Heart left ventricle (tissue), 16 donors: ENCODE results near the gene ZMIZ1. TPM values are rescaled to one million over a fixed set of nuclear protein-coding genes. Genes with fewer than 3 reads are reported as not detected.

Experiments used
- ATAC-seq, 4 donors: fragments of 200-7000 bp; cut with Tn5 transposase; one replicate each; pipeline ENCODE4 v1.9.1; 2020 to 2022; ENCODE audit warnings: moderate library complexity in 4 of 4, mild to moderate bottlenecking in 3 of 4, moderate number of reproducible peaks in 1 of 4
- DNase-seq, 5 donors: peaks; one replicate each; pipeline ENCODE4 v3.0.0-alpha.2; 2020
- H3K27ac ChIP-seq, 12 donors: fragments of 200-600 bp; sonication (generic) in 4 of 12; one replicate each; pipeline versions ENCODE4 v1.5.0 to v1.8.0; 2016 to 2022; ENCODE audit warnings: mild to moderate bottlenecking in 2 of 12
- H3K27me3 ChIP-seq, 9 donors: fragments of 200-600 bp; sonication (generic) in 2 of 9; one replicate each; pipeline versions ENCODE4 v1.5.1 to v1.8.0; 2016 to 2022; ENCODE audit warnings: mild to moderate bottlenecking in 3 of 9
- H3K36me3 ChIP-seq, 9 donors: fragments of 200-600 bp; sonication (generic) in 2 of 9; one replicate each; pipeline versions ENCODE4 v1.5.0 to v1.8.0; 2018 to 2022; ENCODE audit warnings: mild to moderate bottlenecking in 2 of 9
- H3K4me1 ChIP-seq, 12 donors: fragments of 200-600 bp; sonication (generic) in 4 of 12; one replicate each; pipeline versions ENCODE4 v1.5.0 to v1.8.0; 2016 to 2022; ENCODE audit warnings: mild to moderate bottlenecking in 3 of 12
- H3K4me3 ChIP-seq, 12 donors: fragments of 200-600 bp; sonication (generic) in 4 of 12; one replicate each; pipeline versions ENCODE4 v1.5.0 to v1.8.0; 2017 to 2022; ENCODE audit warnings: mild to moderate bottlenecking in 9 of 12, moderate library complexity in 4 of 12
- H3K9me3 ChIP-seq, 12 donors: fragments of 200-600 bp; sonication (generic) in 4 of 12; one replicate each; pipeline versions ENCODE4 v1.5.0 to v1.8.0; 2016 to 2022; ENCODE audit warnings: mild to moderate bottlenecking in 1 of 12
- POLR2A ChIP-seq, 2 donors: fragments of 450-650 bp; IDR thresholded peaks; one replicate each; pipeline ENCODE4 v1.6.1; 2017; ENCODE audit warnings: antibody characterized with exemption in 2 of 2, mild to moderate bottlenecking in 2 of 2, moderate library complexity in 2 of 2
- WGBS, 4 donors: extraction: QIAGEN DNeasy Blood & Tissue Kit in 2 of 4; methylation state at CpG; one replicate each; pipeline versions ENCODE4 v1.1.5 to v1.1.7; 2013 to 2018; 5-methylcytosine and 5-hydroxymethylcytosine counted together
- intact Hi-C, 10 donors: fragments of 100-400 bp; cut with DNase I; formaldehyde crosslinking; loops; one replicate each; pipeline versions ENCODE4 v1.11.1 to v1.14.2; 2022
- polyA plus RNA-seq, 2 donors: library from polyadenylated mRNA; stranded (reverse); fragments of 200-250 nt; gene quantifications; one replicate each; pipeline ENCODE4 v1.2.3, GENCODE V29; 2013
- total RNA-seq, 9 donors: library from RNA; depleted of rRNA in 2 of 9; stranded (reverse); fragments of >200 nt in 2 of 9; fragmentation: NEBNext Ultra II Directional in 3 of 9; extraction: Animal tissue kit (Norgen Biotek cat#: 25700) in 3 of 9; gene quantifications; one replicate each; pipeline versions ENCODE4 v1.1.0 to v1.2.4, GENCODE V29; 2016 to 2023
- TF ChIP-seq, protein P1 (sequence below), 12 donors: fragments of 200-600 bp; sonication (generic) in 4 of 12; IDR thresholded peaks; one replicate each; pipeline versions ENCODE4 v1.5.0 to v1.8.0; 2018 to 2022; ENCODE audit warnings: antibody characterized with exemption in 12 of 12, mild to moderate bottlenecking in 5 of 12
- donor health status: ischemic (EF 13 %, LVEDD 7.1; RV severe dilation, severe dysfunction).
- donor health status: healthy with polysubstance abuse.
- donor health status: DM: no; HTN: yes; CAD: no.
- donor health status: DM: no; HTN: no; CAD: no.
- donor health status: ischemic (EF 25% LVEDD 6.9; RV normal size, moderate dysfunction).
- donor health status: ischemic (EF 25% LVEDD 5.7; RV mildly dilated, moderate dysfunction).
- donor health status: healthy.
- donor health status: DM: yes; HTN: yes; CAD: no.
- donor health status: ischemic (EF 35%, LVEDD 5.7; RV mildly dilated, moderate dysfunction).
- donor health status: nonischemic (EF 11% LVEDD 7.7; RV severe dilation, severe dysfunction).
- donor health status: DM: yes; HTN: yes; CAD: no.
- donor health status: PGD.
- donor health status: ischemic (EF 29% LVEDD 5.4; RV normal size, mild dysfunction).
- donor health status: nonischemic (EF 23%, LVEDD 6.1; RV moderate dilation, normal function).

ZMIZ1 gene
- total and polyA plus RNA-seq, 11 donors, result 19.7 to 75.4 (median 49.2) TPM

DNA sequence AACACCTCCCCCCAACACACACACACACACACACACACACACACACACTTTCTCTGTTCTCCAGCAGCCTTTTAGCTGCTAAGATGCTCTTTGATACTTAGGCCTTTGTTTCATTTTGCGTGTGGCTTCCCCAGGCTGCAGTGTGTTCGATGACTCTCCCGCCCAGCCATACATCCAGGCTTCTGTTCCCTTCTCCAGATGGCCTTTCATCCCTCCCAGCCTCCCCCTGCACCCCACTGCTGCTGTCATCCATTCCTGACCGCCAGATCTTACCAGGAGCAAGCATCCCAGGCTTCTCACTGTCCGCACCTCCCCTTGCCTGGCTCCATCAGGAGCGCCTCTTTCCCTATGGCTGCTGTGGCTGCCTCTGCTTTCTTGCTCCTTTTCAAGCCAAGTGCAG, 200.7 kb downstream of the ZMIZ1 start:
- Histone ChIP-seq H3K4me3 (no peak overlapping the region), H3K36me3 (peaks cover 0 to 13% (median 0%) of the 10 kb centered on the region in 9 donors), H3K27ac (peak overlapping the region in 3 of 12 donors; percentile 55 to 97 (median 90)), H3K27me3 (no peaks in the 10 kb centered on the region), H3K4me1 (peaks cover 34 to 100% (median 96%) of the 10 kb centered on the region in 12 donors), H3K9me3 (no peaks in the 10 kb centered on the region)
- 90 to 96% (median 93%) methylated on average over 6 of the region's 6 CpGs for WGBS, 4 donors
- ATAC-seq, result no peak
- intact Hi-C loops, result loop anchor here in 1 of 10 donors (5.0 kb wide), 1 partner anchor 47 kb away; no protein-coding TSS in a partner anchor
- no peak for TF ChIP-seq POLR2A (IDR thresholded peaks at IDR 0.05)
- TF ChIP-seq, protein P1, sequence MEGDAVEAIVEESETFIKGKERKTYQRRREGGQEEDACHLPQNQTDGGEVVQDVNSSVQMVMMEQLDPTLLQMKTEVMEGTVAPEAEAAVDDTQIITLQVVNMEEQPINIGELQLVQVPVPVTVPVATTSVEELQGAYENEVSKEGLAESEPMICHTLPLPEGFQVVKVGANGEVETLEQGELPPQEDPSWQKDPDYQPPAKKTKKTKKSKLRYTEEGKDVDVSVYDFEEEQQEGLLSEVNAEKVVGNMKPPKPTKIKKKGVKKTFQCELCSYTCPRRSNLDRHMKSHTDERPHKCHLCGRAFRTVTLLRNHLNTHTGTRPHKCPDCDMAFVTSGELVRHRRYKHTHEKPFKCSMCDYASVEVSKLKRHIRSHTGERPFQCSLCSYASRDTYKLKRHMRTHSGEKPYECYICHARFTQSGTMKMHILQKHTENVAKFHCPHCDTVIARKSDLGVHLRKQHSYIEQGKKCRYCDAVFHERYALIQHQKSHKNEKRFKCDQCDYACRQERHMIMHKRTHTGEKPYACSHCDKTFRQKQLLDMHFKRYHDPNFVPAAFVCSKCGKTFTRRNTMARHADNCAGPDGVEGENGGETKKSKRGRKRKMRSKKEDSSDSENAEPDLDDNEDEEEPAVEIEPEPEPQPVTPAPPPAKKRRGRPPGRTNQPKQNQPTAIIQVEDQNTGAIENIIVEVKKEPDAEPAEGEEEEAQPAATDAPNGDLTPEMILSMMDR (IDR thresholded peaks at IDR 0.05), result no peak
- DNase-seq, result no peak

DNA sequence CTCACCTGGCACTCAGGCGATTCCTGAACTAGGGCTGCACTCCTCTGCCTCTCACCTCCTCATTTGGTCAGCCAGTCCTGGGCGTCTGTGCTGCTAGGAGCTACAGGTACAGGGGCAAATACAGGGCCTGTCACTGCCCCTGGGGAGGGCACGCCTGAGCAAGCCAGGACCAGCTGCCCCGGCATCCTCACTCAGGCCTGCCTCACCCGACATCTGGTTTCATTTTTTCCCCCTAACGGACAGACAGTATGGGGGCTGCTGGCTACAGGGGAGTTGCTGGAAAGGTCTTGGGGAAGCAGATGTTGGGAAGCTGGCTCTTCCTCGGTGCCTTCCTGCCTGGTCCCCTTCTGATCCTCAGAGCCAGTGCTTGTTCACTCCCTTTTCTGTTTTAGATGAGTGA, 201.2 kb downstream of the ZMIZ1 start:
- DNase-seq, result no peak
- Histone ChIP-seq H3K9me3 (no peaks in the 10 kb centered on the region), H3K36me3 (peaks cover 0 to 13% (median 0%) of the 10 kb centered on the region in 9 donors), H3K4me3 (no peak overlapping the region), H3K4me1 (peaks cover 35 to 100% (median 96%) of the 10 kb centered on the region in 12 donors), H3K27ac (peak overlapping the region in 8 of 12 donors; percentile 16 to 97 (median 55)), H3K27me3 (no peaks in the 10 kb centered on the region)
- ATAC-seq, result no peak
- TF ChIP-seq POLR2A (IDR thresholded peaks at IDR 0.05), result no peak
- intact Hi-C loops, result loop anchor here in 3 of 10 donors (5.0 to 10.0 kb wide), 2 partner anchors 45 to 48 kb away; no protein-coding TSS in a partner anchor
- WGBS, 4 donors, result 77 to 86% (median 81%) methylated on average over 7 of the region's 7 CpGs

GRCh38 chr10:79270466-79271246, 201.9 kb downstream of the ZMIZ1 start:
- no peak for ATAC-seq
- intact Hi-C loops, result loop anchor here in 2 of 10 donors (10.0 kb wide), 1 partner anchor 46 kb away; no protein-coding TSS in a partner anchor
- H3K4me3 ChIP-seq, result no peak overlapping the region
- no peaks in the 10 kb centered on the region for H3K9me3 ChIP-seq
- H3K36me3 ChIP-seq, result peaks cover 0 to 13% (median 0%) of the 10 kb centered on the region in 9 donors
- H3K27me3 ChIP-seq, result no peaks in the 10 kb centered on the region
- 48 to 56% (median 53%) methylated on average over 13 to 16 of the region's 16 CpGs for WGBS, 4 donors
- H3K27ac ChIP-seq, result peak overlapping the region in 8 of 12 donors; percentile 15 to 97 (median 55)
- DNase-seq, result peak in 1 of 5 donors; percentile 68
- H3K4me1 ChIP-seq, result peaks cover 40 to 100% (median 96%) of the 10 kb centered on the region in 12 donors
- TF ChIP-seq POLR2A (IDR thresholded peaks at IDR 0.05), result no peak
- TF ChIP-seq, protein P1 (IDR thresholded peaks at IDR 0.05), result no peak

DNA sequence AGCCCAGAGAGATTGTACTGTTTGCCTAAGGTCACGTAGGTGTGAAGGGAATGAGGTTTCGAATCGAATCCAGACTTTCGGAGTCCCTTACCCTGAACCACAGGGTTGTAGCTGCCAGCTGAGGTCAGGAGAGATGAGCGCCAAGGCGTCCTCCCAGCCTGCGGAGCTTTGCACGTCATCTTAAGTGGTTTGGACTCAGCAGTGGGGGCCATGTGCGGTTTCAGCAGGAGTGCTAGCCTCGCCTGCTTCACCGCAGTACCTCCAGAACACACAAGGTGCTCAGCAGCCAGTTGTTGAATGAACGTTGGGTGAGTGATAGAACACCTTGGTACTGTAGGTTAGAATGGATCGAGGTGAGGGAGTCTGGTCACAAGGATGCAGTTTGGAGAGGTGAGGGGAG, 203.6 kb downstream of the ZMIZ1 start:
- Histone ChIP-seq H3K36me3 (peaks cover 0 to 23% (median 7%) of the 10 kb centered on the region in 9 donors), H3K4me1 (peaks cover 25 to 100% (median 84%) of the 10 kb centered on the region in 12 donors), H3K4me3 (no peak overlapping the region), H3K27ac (peak overlapping the region in 6 of 12 donors; percentile 82 to 97 (median 86)), H3K9me3 (no peaks in the 10 kb centered on the region), H3K27me3 (no peaks in the 10 kb centered on the region)
- ATAC-seq (no peak), DNase-seq (no peak)
- no peak for TF ChIP-seq POLR2A (IDR thresholded peaks at IDR 0.05)
- TF ChIP-seq, protein P1 (IDR thresholded peaks at IDR 0.05), result no peak
- intact Hi-C loops, result loop anchor here in 2 of 10 donors (10.0 kb wide), 1 partner anchor 48 kb away; no protein-coding TSS in a partner anchor
- WGBS, 4 donors, result 76 to 82% (median 80%) methylated on average over 13 of the region's 13 CpGs
